Measurements from ENCODE around the gene TREM2.

TREM2 gene

GRCh38 chr6:41184761-41185160 lies 21.8 kb upstream of the TREM2 start:
- Histone ChIP-seq H3K4me3 (ENCODE audit: severe bottlenecking) (no peak overlapping the region), H3K4me1 (ENCODE audit: insufficient read depth, poor library complexity, severe bottlenecking) (no peaks in the 10 kb centered on the region), H3K27me3 (ENCODE audit: insufficient read depth, poor library complexity, severe bottlenecking) (no peaks in the 10 kb centered on the region), H3K9me3 (ENCODE audit: severe bottlenecking) (no peaks in the 10 kb centered on the region), H3K36me3 (ENCODE audit: low read depth) (no peaks in the 10 kb centered on the region), H3K27ac (ENCODE audit: poor library complexity, severe bottlenecking) (no peak overlapping the region)
- TF ChIP-seq CTCF (IDR thresholded peaks at IDR 0.05; ENCODE audit: poor library complexity, severe bottlenecking), result no peak
- DNase-seq (ENCODE audit: low spot score), result no peak
- no peak for ATAC-seq (ENCODE audit: low read depth)

- H3K36me3 ChIP-seq (ENCODE audit: low read depth), result no peaks in the 10 kb centered on the region
- TF ChIP-seq CTCF (IDR thresholded peaks at IDR 0.05; ENCODE audit: poor library complexity, severe bottlenecking), result peak; percentile 73
- H3K27me3 ChIP-seq (ENCODE audit: insufficient read depth, poor library complexity, severe bottlenecking), result no peaks in the 10 kb centered on the region
- H3K4me1 ChIP-seq (ENCODE audit: insufficient read depth, poor library complexity, severe bottlenecking), result no peaks in the 10 kb centered on the region
- DNase-seq (ENCODE audit: low spot score) (no peak), ATAC-seq (ENCODE audit: low read depth) (peak; percentile 85)
- H3K4me3 ChIP-seq (ENCODE audit: severe bottlenecking), result no peak overlapping the region
- no peaks in the 10 kb centered on the region for H3K9me3 ChIP-seq (ENCODE audit: severe bottlenecking)
- H3K27ac ChIP-seq (ENCODE audit: poor library complexity, severe bottlenecking), result no peak overlapping the region
These were observed 19.4 kb upstream of the TREM2 start for GRCh38 chr6:41182069-41183034.

GRCh38 chr6:41181566-41181965 lies 18.6 kb upstream of the TREM2 start:
- TF ChIP-seq CTCF (IDR thresholded peaks at IDR 0.05; ENCODE audit: poor library complexity, severe bottlenecking), result no peak
- no peaks in the 10 kb centered on the region for H3K27me3 ChIP-seq (ENCODE audit: insufficient read depth, poor library complexity, severe bottlenecking)
- H3K27ac ChIP-seq (ENCODE audit: poor library complexity, severe bottlenecking), result no peak overlapping the region
- H3K9me3 ChIP-seq (ENCODE audit: severe bottlenecking), result no peaks in the 10 kb centered on the region
- ATAC-seq (ENCODE audit: low read depth) (peak; percentile 44; the same call in 2 of the 3 replicates), DNase-seq (ENCODE audit: low spot score) (no peak)
- no peaks in the 10 kb centered on the region for H3K36me3 ChIP-seq (ENCODE audit: low read depth)
- no peak overlapping the region for H3K4me3 ChIP-seq (ENCODE audit: severe bottlenecking)
- H3K4me1 ChIP-seq (ENCODE audit: insufficient read depth, poor library complexity, severe bottlenecking), result no peaks in the 10 kb centered on the region

GRCh38 chr6:41179163-41179562 lies 16.2 kb upstream of the TREM2 start:
- ATAC-seq (ENCODE audit: low read depth) (no peak), DNase-seq (ENCODE audit: low spot score) (no peak)
- Histone ChIP-seq H3K4me1 (ENCODE audit: insufficient read depth, poor library complexity, severe bottlenecking) (no peaks in the 10 kb centered on the region), H3K27me3 (ENCODE audit: insufficient read depth, poor library complexity, severe bottlenecking) (no peaks in the 10 kb centered on the region), H3K36me3 (ENCODE audit: low read depth) (no peaks in the 10 kb centered on the region), H3K27ac (ENCODE audit: poor library complexity, severe bottlenecking) (no peak overlapping the region), H3K9me3 (ENCODE audit: severe bottlenecking) (no peaks in the 10 kb centered on the region), H3K4me3 (ENCODE audit: severe bottlenecking) (no peak overlapping the region)
- no peak for TF ChIP-seq CTCF (IDR thresholded peaks at IDR 0.05; ENCODE audit: poor library complexity, severe bottlenecking)

- TF ChIP-seq CTCF (IDR thresholded peaks at IDR 0.05; ENCODE audit: poor library complexity, severe bottlenecking), result no peak
- DNase-seq (ENCODE audit: low spot score) (no peak), ATAC-seq (ENCODE audit: low read depth) (no peak)
- H3K4me3 ChIP-seq (ENCODE audit: severe bottlenecking), result no peak overlapping the region
- H3K27ac ChIP-seq (ENCODE audit: poor library complexity, severe bottlenecking), result no peak overlapping the region
- H3K4me1 ChIP-seq (ENCODE audit: insufficient read depth, poor library complexity, severe bottlenecking), result no peaks in the 10 kb centered on the region
- H3K27me3 ChIP-seq (ENCODE audit: insufficient read depth, poor library complexity, severe bottlenecking), result no peaks in the 10 kb centered on the region
- no peaks in the 10 kb centered on the region for H3K9me3 ChIP-seq (ENCODE audit: severe bottlenecking)
- H3K36me3 ChIP-seq (ENCODE audit: low read depth), result no peaks in the 10 kb centered on the region
These were observed 14.8 kb upstream of the TREM2 start for GRCh38 chr6:41177695-41178094.

Data from RWPE2 (cell line).